GM19452 (cell line): ENCODE data around the gene GUCY2D.
"Not testable (repeated sequence)": the region's sequence is repeated elsewhere in the genome, so short reads cannot be mapped to it uniquely, and the experiment has no call there.

ENCODE experiments used
- ATAC-seq: cut with Tn5 transposase; IDR thresholded peaks from one replicate; pipeline ENCODE4 v1.9.1; 2021; ENCODE audit not compliant: unreplicated experiment

Gene GUCY2D

GRCh38 chr17:8015236-8015956 is 13.0 kb downstream of the GUCY2D start:
- ATAC-seq, result no peak

GRCh38 chr17:8015957-8016631 is 13.7 kb downstream of the GUCY2D start:
- no peak for ATAC-seq

- no peak for ATAC-seq
Measured at GRCh38 chr17:8016632-8017424, 14.4 kb downstream of the GUCY2D start.

GRCh38 chr17:8018436-8018835 is 16.0 kb downstream of the GUCY2D start:
- ATAC-seq, result no peak

GRCh38 chr17:8019166-8019565 is 16.8 kb downstream of the GUCY2D start:
- no peak for ATAC-seq

- ATAC-seq, result no peak
Measured at GRCh38 chr17:8019665-8020650, 17.5 kb downstream of the GUCY2D start.

- no peak for ATAC-seq
Measured at GRCh38 chr17:8020776-8021564, 18.6 kb downstream of the GUCY2D start.

GRCh38 chr17:8021565-8022359 is 19.3 kb downstream of the GUCY2D start:
- no peak for ATAC-seq

- no peak for ATAC-seq
Measured at GRCh38 chr17:8022360-8023003, 20.1 kb downstream of the GUCY2D start.

- not testable (repeated sequence) for ATAC-seq
Measured at GRCh38 chr17:8024161-8024560, 21.7 kb downstream of the GUCY2D start.

GRCh38 chr17:8025176-8025911 is 22.9 kb downstream of the GUCY2D start:
- ATAC-seq, result no peak

GRCh38 chr17:8029121-8029520 is 26.7 kb downstream of the GUCY2D start:
- ATAC-seq, result no peak

- ATAC-seq, result no peak
Measured at GRCh38 chr17:8031261-8031661, 28.8 kb downstream of the GUCY2D start.

GRCh38 chr17:8031950-8032349 is 29.5 kb downstream of the GUCY2D start:
- no peak for ATAC-seq

GRCh38 chr17:8032442-8032841 is 30.0 kb downstream of the GUCY2D start:
- ATAC-seq, result no peak

- no peak for ATAC-seq
Measured at GRCh38 chr17:8038954-8039610, 36.7 kb downstream of the GUCY2D start, which contains the start of gene ALOX15B. Gene ALOX15B (plus strand): TSS chr17:8039059. CDS start chr17:8039156, 97 bp downstream.

GRCh38 chr17:8039611-8040168 is 37.3 kb downstream of the GUCY2D start:
- no peak for ATAC-seq
